Transverse colon (tissue), 4 donors: ENCODE measurements around the gene RTKN2.

Experiments
- EP300 ChIP-seq: sonication (generic); formaldehyde crosslinking; IDR thresholded peaks from one replicate; pipeline ENCODE4 v1.6.1; 2017; ENCODE audit warnings: antibody characterized with exemption, low read depth
- POLR2A ChIP-seq: fragments of 450-650 bp; IDR thresholded peaks from one replicate; pipeline ENCODE4 v1.6.1; 2016; ENCODE audit warnings: antibody characterized with exemption, mild to moderate bottlenecking, moderate library complexity
- POLR2AphosphoS5 ChIP-seq, 3 donors: sonication (generic); formaldehyde crosslinking; IDR thresholded peaks; one replicate each; pipeline ENCODE4 v1.6.1; 2016; ENCODE audit warnings: antibody characterized with exemption in 3 of 3
- TF ChIP-seq, protein P1 (sequence below), 5 experiments: fragments of 200-600 bp in 3 of 5; fragments of 450-650 bp in 2 of 5; sonication (generic) in 3 of 5; IDR thresholded peaks; 1 replicate in 2 of 5; 2 replicates in 3 of 5; pipeline ENCODE4 v1.5.1; 2016 to 2017; ENCODE audit warnings: antibody characterized with exemption in 5 of 5, inconsistent platforms in 3 of 5, mild to moderate bottlenecking in 2 of 5, moderate library complexity in 1 of 5

DNA sequence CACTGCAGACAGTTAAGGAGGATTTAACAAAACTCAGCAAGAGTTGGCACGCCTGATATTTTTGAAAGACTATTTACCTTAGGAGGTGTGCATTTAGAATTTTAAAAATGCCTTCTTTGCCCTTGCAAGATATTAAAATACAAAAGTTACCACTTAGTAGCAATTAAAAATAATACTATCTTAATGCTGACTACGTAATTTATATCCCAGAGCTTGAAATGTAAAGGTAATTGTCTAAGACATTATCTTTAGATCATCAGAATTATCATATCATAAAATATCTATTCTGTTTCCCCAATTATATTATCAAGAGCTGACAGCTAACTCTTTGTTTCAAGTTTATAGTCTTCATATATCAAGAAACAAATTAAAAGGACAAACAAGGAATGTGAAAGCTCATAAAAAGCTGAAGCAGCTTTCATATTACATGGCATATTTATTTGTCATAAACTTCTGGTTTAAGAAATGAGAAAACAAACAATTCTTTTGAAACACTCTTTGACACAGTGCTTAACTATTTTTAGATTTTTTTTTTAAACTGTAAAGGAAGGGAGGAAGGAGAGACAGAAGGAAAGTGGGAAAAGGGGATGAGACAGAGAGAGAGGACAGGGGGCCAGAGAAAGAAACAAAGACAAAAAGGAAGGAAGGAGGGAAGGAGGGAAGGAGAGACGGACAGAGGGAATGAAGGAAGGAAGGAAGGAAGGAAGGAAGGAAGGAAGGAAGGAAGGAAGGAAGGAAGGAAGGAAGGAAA, 73.5 kb downstream of the RTKN2 start:
- TF ChIP-seq, protein P1, sequence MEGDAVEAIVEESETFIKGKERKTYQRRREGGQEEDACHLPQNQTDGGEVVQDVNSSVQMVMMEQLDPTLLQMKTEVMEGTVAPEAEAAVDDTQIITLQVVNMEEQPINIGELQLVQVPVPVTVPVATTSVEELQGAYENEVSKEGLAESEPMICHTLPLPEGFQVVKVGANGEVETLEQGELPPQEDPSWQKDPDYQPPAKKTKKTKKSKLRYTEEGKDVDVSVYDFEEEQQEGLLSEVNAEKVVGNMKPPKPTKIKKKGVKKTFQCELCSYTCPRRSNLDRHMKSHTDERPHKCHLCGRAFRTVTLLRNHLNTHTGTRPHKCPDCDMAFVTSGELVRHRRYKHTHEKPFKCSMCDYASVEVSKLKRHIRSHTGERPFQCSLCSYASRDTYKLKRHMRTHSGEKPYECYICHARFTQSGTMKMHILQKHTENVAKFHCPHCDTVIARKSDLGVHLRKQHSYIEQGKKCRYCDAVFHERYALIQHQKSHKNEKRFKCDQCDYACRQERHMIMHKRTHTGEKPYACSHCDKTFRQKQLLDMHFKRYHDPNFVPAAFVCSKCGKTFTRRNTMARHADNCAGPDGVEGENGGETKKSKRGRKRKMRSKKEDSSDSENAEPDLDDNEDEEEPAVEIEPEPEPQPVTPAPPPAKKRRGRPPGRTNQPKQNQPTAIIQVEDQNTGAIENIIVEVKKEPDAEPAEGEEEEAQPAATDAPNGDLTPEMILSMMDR (IDR thresholded peaks at IDR 0.05) = no peak
- no peak for TF ChIP-seq POLR2A
- TF ChIP-seq POLR2AphosphoS5 (IDR thresholded peaks at IDR 0.05) = no peak
- no peak for TF ChIP-seq EP300
